ENCODE measurements around the gene EPAS1.

Gene EPAS1

GRCh38 chr2:46274586-46274985 lies 22.6 kb upstream of the EPAS1 start:
- no peaks in the 10 kb centered on the region for H3K9me3 ChIP-seq (ENCODE audit: control insufficient read depth, low read length)
- no peaks in the 10 kb centered on the region for H3K36me3 ChIP-seq (ENCODE audit: control insufficient read depth, insufficient read depth, low read length, severe bottlenecking)
- no peak overlapping the region for H3K9ac ChIP-seq (ENCODE audit: low read length)
- no peaks in the 10 kb centered on the region for H3K4me1 ChIP-seq (ENCODE audit: control insufficient read depth, insufficient read depth, low read length)
- DNase-seq (ENCODE audit: low read depth) = no peak
- H3K4me3 ChIP-seq (ENCODE audit: low read length) = no peak overlapping the region
- H3K27me3 ChIP-seq (replicated peaks; ENCODE audit: control insufficient read depth, insufficient read depth, low read length) = no peaks in the 10 kb centered on the region

- no peak overlapping the region for H3K9ac ChIP-seq (ENCODE audit: low read length)
- no peak for DNase-seq (ENCODE audit: low read depth)
- no peak overlapping the region for H3K4me3 ChIP-seq (ENCODE audit: low read length)
- H3K36me3 ChIP-seq (ENCODE audit: control insufficient read depth, insufficient read depth, low read length, severe bottlenecking) = no peaks in the 10 kb centered on the region
- no peaks in the 10 kb centered on the region for H3K4me1 ChIP-seq (ENCODE audit: control insufficient read depth, insufficient read depth, low read length)
- no peaks in the 10 kb centered on the region for H3K9me3 ChIP-seq (ENCODE audit: control insufficient read depth, low read length)
- no peaks in the 10 kb centered on the region for H3K27me3 ChIP-seq (replicated peaks; ENCODE audit: control insufficient read depth, insufficient read depth, low read length)
These were observed 21.2 kb upstream of the EPAS1 start for GRCh38 chr2:46275995-46276394.

- peak; percentile 31 for DNase-seq (ENCODE audit: low read depth)
- Histone ChIP-seq H3K36me3 (ENCODE audit: control insufficient read depth, insufficient read depth, low read length, severe bottlenecking) (no peaks in the 10 kb centered on the region), H3K9me3 (ENCODE audit: control insufficient read depth, low read length) (no peaks in the 10 kb centered on the region), H3K9ac (ENCODE audit: low read length) (no peak overlapping the region), H3K27me3 (replicated peaks; ENCODE audit: control insufficient read depth, insufficient read depth, low read length) (no peaks in the 10 kb centered on the region), H3K4me3 (ENCODE audit: low read length) (no peak overlapping the region), H3K4me1 (ENCODE audit: control insufficient read depth, insufficient read depth, low read length) (no peaks in the 10 kb centered on the region)
These were observed 20.6 kb upstream of the EPAS1 start for GRCh38 chr2:46276642-46277041.

- H3K27me3 ChIP-seq (replicated peaks; ENCODE audit: control insufficient read depth, insufficient read depth, low read length) = no peaks in the 10 kb centered on the region
- DNase-seq (ENCODE audit: low read depth) = no peak
- H3K4me3 ChIP-seq (ENCODE audit: low read length) = no peak overlapping the region
- no peaks in the 10 kb centered on the region for H3K4me1 ChIP-seq (ENCODE audit: control insufficient read depth, insufficient read depth, low read length)
- H3K9ac ChIP-seq (ENCODE audit: low read length) = no peak overlapping the region
- no peaks in the 10 kb centered on the region for H3K36me3 ChIP-seq (ENCODE audit: control insufficient read depth, insufficient read depth, low read length, severe bottlenecking)
- H3K9me3 ChIP-seq (ENCODE audit: control insufficient read depth, low read length) = no peaks in the 10 kb centered on the region
These were observed 19.6 kb upstream of the EPAS1 start for GRCh38 chr2:46277431-46278190.

GRCh38 chr2:46278952-46279351 lies 18.3 kb upstream of the EPAS1 start:
- Histone ChIP-seq H3K27me3 (replicated peaks; ENCODE audit: control insufficient read depth, insufficient read depth, low read length) (no peaks in the 10 kb centered on the region), H3K4me3 (ENCODE audit: low read length) (no peak overlapping the region), H3K36me3 (ENCODE audit: control insufficient read depth, insufficient read depth, low read length, severe bottlenecking) (no peaks in the 10 kb centered on the region), H3K9me3 (ENCODE audit: control insufficient read depth, low read length) (no peaks in the 10 kb centered on the region), H3K9ac (ENCODE audit: low read length) (no peak overlapping the region), H3K4me1 (ENCODE audit: control insufficient read depth, insufficient read depth, low read length) (no peaks in the 10 kb centered on the region)
- DNase-seq (ENCODE audit: low read depth) = no peak

GRCh38 chr2:46281939-46282338 lies 15.3 kb upstream of the EPAS1 start:
- Histone ChIP-seq H3K4me1 (ENCODE audit: control insufficient read depth, insufficient read depth, low read length) (no peaks in the 10 kb centered on the region), H3K36me3 (ENCODE audit: control insufficient read depth, insufficient read depth, low read length, severe bottlenecking) (no peaks in the 10 kb centered on the region), H3K9ac (ENCODE audit: low read length) (no peak overlapping the region)

GRCh38 chr2:46283693-46284092 lies 13.5 kb upstream of the EPAS1 start:
- Histone ChIP-seq H3K9ac (ENCODE audit: low read length) (no peak overlapping the region), H3K36me3 (ENCODE audit: control insufficient read depth, insufficient read depth, low read length, severe bottlenecking) (no peaks in the 10 kb centered on the region), H3K27me3 (replicated peaks; ENCODE audit: control insufficient read depth, insufficient read depth, low read length) (no peaks in the 10 kb centered on the region), H3K4me3 (ENCODE audit: low read length) (no peak overlapping the region), H3K9me3 (ENCODE audit: control insufficient read depth, low read length) (no peaks in the 10 kb centered on the region), H3K4me1 (ENCODE audit: control insufficient read depth, insufficient read depth, low read length) (no peaks in the 10 kb centered on the region)
- no peak for DNase-seq (ENCODE audit: low read depth)

More at GRCh38 chr2:46281939-46282338, 15.3 kb upstream of the EPAS1 start:
- no peaks in the 10 kb centered on the region for H3K27me3 ChIP-seq (replicated peaks; ENCODE audit: control insufficient read depth, insufficient read depth, low read length)
- H3K9me3 ChIP-seq (ENCODE audit: control insufficient read depth, low read length) = no peaks in the 10 kb centered on the region
- no peak overlapping the region for H3K4me3 ChIP-seq (ENCODE audit: low read length)
- DNase-seq (ENCODE audit: low read depth) = no peak

- H3K36me3 ChIP-seq (ENCODE audit: control insufficient read depth, insufficient read depth, low read length, severe bottlenecking) = no peaks in the 10 kb centered on the region
- no peaks in the 10 kb centered on the region for H3K27me3 ChIP-seq (replicated peaks; ENCODE audit: control insufficient read depth, insufficient read depth, low read length)
- H3K4me1 ChIP-seq (ENCODE audit: control insufficient read depth, insufficient read depth, low read length) = no peaks in the 10 kb centered on the region
- no peak overlapping the region for H3K4me3 ChIP-seq (ENCODE audit: low read length)
- DNase-seq (ENCODE audit: low read depth) = no peak
- H3K9ac ChIP-seq (ENCODE audit: low read length) = no peak overlapping the region
- H3K9me3 ChIP-seq (ENCODE audit: control insufficient read depth, low read length) = no peaks in the 10 kb centered on the region
These were observed 12.9 kb upstream of the EPAS1 start for GRCh38 chr2:46284260-46284659.

- Histone ChIP-seq H3K27me3 (replicated peaks; ENCODE audit: control insufficient read depth, insufficient read depth, low read length) (no peaks in the 10 kb centered on the region), H3K36me3 (ENCODE audit: control insufficient read depth, insufficient read depth, low read length, severe bottlenecking) (no peaks in the 10 kb centered on the region), H3K4me1 (ENCODE audit: control insufficient read depth, insufficient read depth, low read length) (no peaks in the 10 kb centered on the region), H3K9ac (ENCODE audit: low read length) (no peak overlapping the region), H3K9me3 (ENCODE audit: control insufficient read depth, low read length) (no peaks in the 10 kb centered on the region), H3K4me3 (ENCODE audit: low read length) (no peak overlapping the region)
- DNase-seq (ENCODE audit: low read depth) = no peak
These were observed 12.4 kb upstream of the EPAS1 start for GRCh38 chr2:46284796-46285195.

GRCh38 chr2:46286715-46287114 lies 10.5 kb upstream of the EPAS1 start:
- Histone ChIP-seq H3K4me1 (ENCODE audit: control insufficient read depth, insufficient read depth, low read length) (no peaks in the 10 kb centered on the region), H3K4me3 (ENCODE audit: low read length) (no peak overlapping the region), H3K36me3 (ENCODE audit: control insufficient read depth, insufficient read depth, low read length, severe bottlenecking) (no peaks in the 10 kb centered on the region), H3K9ac (ENCODE audit: low read length) (no peak overlapping the region), H3K27me3 (replicated peaks; ENCODE audit: control insufficient read depth, insufficient read depth, low read length) (no peaks in the 10 kb centered on the region), H3K9me3 (ENCODE audit: control insufficient read depth, low read length) (no peaks in the 10 kb centered on the region)
- DNase-seq (ENCODE audit: low read depth) = no peak

GRCh38 chr2:46290078-46290477 lies 7.1 kb upstream of the EPAS1 start:
- no peak overlapping the region for H3K9ac ChIP-seq (ENCODE audit: low read length)
- DNase-seq (ENCODE audit: low read depth) = no peak
- H3K36me3 ChIP-seq (ENCODE audit: control insufficient read depth, insufficient read depth, low read length, severe bottlenecking) = no peaks in the 10 kb centered on the region
- no peak overlapping the region for H3K4me3 ChIP-seq (ENCODE audit: low read length)
- H3K4me1 ChIP-seq (ENCODE audit: control insufficient read depth, insufficient read depth, low read length) = no peaks in the 10 kb centered on the region
- no peaks in the 10 kb centered on the region for H3K27me3 ChIP-seq (replicated peaks; ENCODE audit: control insufficient read depth, insufficient read depth, low read length)
- no peaks in the 10 kb centered on the region for H3K9me3 ChIP-seq (ENCODE audit: control insufficient read depth, low read length)

- Histone ChIP-seq H3K4me3 (ENCODE audit: low read length) (no peak overlapping the region), H3K36me3 (ENCODE audit: control insufficient read depth, insufficient read depth, low read length, severe bottlenecking) (no peaks in the 10 kb centered on the region), H3K27me3 (replicated peaks; ENCODE audit: control insufficient read depth, insufficient read depth, low read length) (no peaks in the 10 kb centered on the region), H3K4me1 (ENCODE audit: control insufficient read depth, insufficient read depth, low read length) (peaks cover 7% of the 10 kb centered on the region), H3K9me3 (ENCODE audit: control insufficient read depth, low read length) (no peaks in the 10 kb centered on the region), H3K9ac (ENCODE audit: low read length) (no peak overlapping the region)
- no peak for DNase-seq (ENCODE audit: low read depth)
These were observed 3.7 kb upstream of the EPAS1 start for GRCh38 chr2:46293466-46293865.
